Neuron (in vitro differentiated cells): ENCODE measurements around the gene CTBP1.

Experiments used
- H2AFZ ChIP-seq: one replicate; pipeline ENCODE4 v1.6.1; 2013; ENCODE audit warnings: low read depth, mild to moderate bottlenecking, inconsistent platforms, low read length, moderate library complexity
- H3K27me3 ChIP-seq: one replicate; pipeline ENCODE4 v1.6.1; 2013; ENCODE audit warnings: low read length; ENCODE audit not compliant: insufficient read depth
- H3K36me3 ChIP-seq: one replicate; pipeline ENCODE4 v1.6.1; 2013; ENCODE audit warnings: low read length; ENCODE audit not compliant: insufficient read depth
- H3K4me1 ChIP-seq: one replicate; pipeline ENCODE4 v1.6.1; 2013; ENCODE audit warnings: low read length; ENCODE audit not compliant: insufficient read depth
- H3K4me3 ChIP-seq: 2 replicates; pipeline ENCODE4 v1.5.1; 2013; ENCODE audit warnings: mild to moderate bottlenecking, low read length, moderate library complexity
- H3K9me3 ChIP-seq: one replicate; pipeline ENCODE4 v1.6.1; 2013; ENCODE audit warnings: low read length

Gene CTBP1

DNA sequence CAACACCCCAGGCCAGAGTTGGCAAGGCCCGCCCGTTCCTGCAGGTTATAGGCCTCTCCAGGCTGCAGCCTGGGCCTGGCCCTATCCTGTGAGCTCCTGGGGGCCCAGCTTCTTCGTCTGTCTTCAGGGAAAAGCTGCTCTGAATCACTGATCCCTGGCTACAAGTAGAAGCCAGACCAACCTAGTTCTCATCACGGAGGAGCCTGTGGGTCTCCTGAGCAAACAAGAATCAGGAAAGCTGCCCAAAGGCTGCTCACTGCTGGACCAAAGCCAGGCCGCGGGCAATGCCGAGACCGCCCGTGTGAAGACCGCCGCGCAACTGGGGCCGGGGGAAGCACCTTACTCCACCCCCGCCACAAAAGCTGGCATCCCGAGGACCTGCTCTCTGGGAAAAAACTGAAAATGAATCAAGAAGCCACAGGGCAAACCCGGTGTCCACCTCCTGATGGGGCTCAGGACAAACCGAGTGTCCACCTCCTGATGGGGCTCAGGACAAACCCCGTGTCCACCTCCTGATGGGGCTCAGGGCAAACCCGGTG is 12.8 kb downstream of the CTBP1 start:
- no peaks in the 10 kb centered on the region for H3K27me3 ChIP-seq
- peaks cover 63% of the 10 kb centered on the region for H3K36me3 ChIP-seq
- H3K4me3 ChIP-seq, result no peak overlapping the region
- no peaks in the 10 kb centered on the region for H3K9me3 ChIP-seq
- H3K4me1 ChIP-seq, result peaks cover 26% of the 10 kb centered on the region
- H2AFZ ChIP-seq, result no peak overlapping the region

GRCh38 chr4:1235381-1236102 is 13.4 kb downstream of the CTBP1 start:
- peaks cover 63% of the 10 kb centered on the region for H3K36me3 ChIP-seq

DNA sequence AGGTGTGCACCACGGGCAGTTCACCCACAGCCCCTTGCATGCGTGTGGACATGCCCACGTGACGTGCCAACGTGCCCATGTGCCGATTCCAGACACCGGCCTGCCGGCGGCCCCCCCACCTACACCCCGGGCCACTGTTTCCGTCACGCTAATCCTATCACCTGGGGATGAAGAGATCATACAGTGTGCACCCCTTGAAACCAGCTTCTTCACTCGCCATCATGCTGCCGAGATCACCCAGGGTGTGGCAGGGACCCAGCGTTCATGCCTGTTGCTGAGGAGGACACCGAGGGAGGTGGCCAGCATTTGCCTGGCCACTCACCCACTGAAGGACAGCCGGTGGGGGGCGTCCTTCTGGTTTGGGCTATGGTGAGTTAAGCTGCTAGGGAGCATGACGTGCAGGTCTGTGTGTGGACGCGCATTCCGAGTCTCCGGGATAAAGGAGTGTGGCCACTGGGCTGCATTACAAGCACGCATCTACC is 14.1 kb downstream of the CTBP1 start:
- Histone ChIP-seq H3K9me3 (no peaks in the 10 kb centered on the region), H2AFZ (no peak overlapping the region), H3K4me1 (peaks cover 26% of the 10 kb centered on the region), H3K36me3 (peaks cover 67% of the 10 kb centered on the region), H3K4me3 (no peak overlapping the region), H3K27me3 (no peaks in the 10 kb centered on the region)

More at GRCh38 chr4:1235381-1236102, 13.4 kb downstream of the CTBP1 start:
- Histone ChIP-seq H3K27me3 (no peaks in the 10 kb centered on the region), H3K4me3 (no peak overlapping the region), H3K9me3 (no peaks in the 10 kb centered on the region), H2AFZ (no peak overlapping the region), H3K4me1 (peaks cover 26% of the 10 kb centered on the region)

DNA sequence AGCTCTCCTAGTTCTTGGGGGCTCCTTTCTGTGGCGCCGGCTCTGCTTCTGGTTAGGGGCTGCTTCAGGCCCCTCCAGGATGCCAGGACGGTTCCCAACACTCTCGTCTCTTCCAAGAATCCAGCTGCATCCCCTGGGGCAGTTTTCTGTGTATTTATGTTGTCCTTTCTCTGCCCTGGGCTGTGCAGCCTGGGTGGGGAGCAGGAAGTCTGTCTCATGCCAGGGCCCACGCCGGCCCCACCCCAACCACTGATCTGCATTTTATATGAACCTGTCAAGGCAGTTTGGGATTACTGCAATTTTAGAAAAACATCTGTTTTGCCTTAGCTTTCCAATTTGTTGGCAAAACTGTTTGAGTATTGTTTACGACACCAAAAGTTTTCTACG is 14.6 kb downstream of the CTBP1 start:
- H3K4me3 ChIP-seq, result no peak overlapping the region
- H3K4me1 ChIP-seq, result peaks cover 26% of the 10 kb centered on the region
- H3K9me3 ChIP-seq, result no peaks in the 10 kb centered on the region
- H2AFZ ChIP-seq, result no peak overlapping the region
- no peaks in the 10 kb centered on the region for H3K27me3 ChIP-seq
- H3K36me3 ChIP-seq, result peaks cover 66% of the 10 kb centered on the region

DNA sequence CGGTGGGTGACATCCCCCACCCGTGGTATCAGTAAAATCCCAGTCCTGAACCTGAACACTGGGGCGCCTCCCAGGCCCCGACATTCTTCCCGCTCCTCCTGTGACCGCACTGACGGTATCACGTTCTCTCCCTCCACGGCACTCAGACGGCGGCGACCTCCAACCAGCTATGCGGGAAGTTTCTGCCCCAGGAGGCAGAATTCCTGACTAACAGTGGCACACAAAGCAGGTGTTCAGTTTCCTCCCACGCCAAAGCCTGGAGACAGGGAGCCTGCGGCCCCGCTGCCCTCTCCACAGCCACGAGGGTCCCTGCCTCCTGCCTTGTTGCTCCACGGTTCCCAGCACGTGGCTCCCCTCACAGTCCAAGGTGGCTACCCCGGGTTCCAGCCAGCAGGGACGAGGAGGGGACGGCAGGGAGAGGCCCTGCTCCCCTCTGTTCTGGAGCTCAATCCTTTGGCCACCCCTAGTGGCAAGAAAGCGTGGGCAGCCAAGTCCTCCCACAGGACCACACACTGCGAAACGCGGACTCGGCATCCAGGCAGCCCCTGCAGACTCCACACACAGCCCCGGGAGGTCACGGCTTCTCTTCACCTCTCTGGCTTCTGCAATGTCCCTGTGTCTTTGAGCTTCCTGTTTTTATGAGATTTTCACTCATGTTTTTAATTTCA is 15.2 kb downstream of the CTBP1 start:
- H3K4me3 ChIP-seq, result no peak overlapping the region

GRCh38 chr4:1232661-1233621 is 16.0 kb downstream of the CTBP1 start:
- Histone ChIP-seq H3K9me3 (no peaks in the 10 kb centered on the region), H3K36me3 (peaks cover 65% of the 10 kb centered on the region), H3K4me3 (no peak overlapping the region), H3K4me1 (peaks cover 26% of the 10 kb centered on the region), H2AFZ (no peak overlapping the region), H3K27me3 (no peaks in the 10 kb centered on the region)

More for the DNA sequence above, 15.2 kb downstream of the CTBP1 start:
- Histone ChIP-seq H3K36me3 (peaks cover 65% of the 10 kb centered on the region), H3K27me3 (no peaks in the 10 kb centered on the region), H3K4me1 (peaks cover 26% of the 10 kb centered on the region), H3K9me3 (no peaks in the 10 kb centered on the region), H2AFZ (no peak overlapping the region)

GRCh38 chr4:1231637-1232360 is 17.1 kb downstream of the CTBP1 start:
- no peaks in the 10 kb centered on the region for H3K9me3 ChIP-seq
- H2AFZ ChIP-seq, result no peak overlapping the region
- H3K4me3 ChIP-seq, result no peak overlapping the region
- H3K4me1 ChIP-seq, result peaks cover 26% of the 10 kb centered on the region
- H3K36me3 ChIP-seq, result peaks cover 65% of the 10 kb centered on the region
- H3K27me3 ChIP-seq, result no peaks in the 10 kb centered on the region

DNA sequence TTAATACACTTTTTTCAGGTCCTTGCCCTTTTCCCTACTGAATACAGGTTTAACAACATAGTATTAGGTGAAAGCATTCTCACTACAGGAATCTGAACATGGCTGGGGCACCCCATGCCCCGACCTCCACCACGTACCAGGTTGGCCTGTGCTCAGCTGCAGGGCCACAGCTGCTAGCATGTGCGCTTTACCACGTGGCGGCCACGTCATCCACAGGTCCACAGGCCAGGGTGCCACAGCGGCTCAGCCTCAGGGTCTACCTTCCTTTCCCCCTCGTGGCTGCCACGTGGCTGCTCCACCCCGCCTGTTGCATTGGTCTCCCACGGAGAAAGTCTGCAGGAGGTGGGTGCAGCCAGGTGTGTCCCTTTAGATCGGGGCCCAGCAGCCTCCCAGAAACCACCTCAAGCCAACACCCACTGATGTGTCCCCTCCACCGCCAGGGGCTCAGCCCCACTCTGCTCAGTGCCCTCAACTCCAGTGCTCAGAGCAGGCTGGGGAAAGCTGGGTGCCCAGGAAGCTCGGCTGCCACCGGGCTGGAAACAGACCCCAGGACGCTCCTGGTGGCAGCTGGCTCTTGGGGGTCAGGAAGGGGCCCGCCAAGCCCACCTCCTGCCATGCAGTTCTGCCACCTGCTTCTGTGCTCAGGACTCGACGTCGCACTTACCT is 17.8 kb downstream of the CTBP1 start:
- no peaks in the 10 kb centered on the region for H3K27me3 ChIP-seq
- no peak overlapping the region for H2AFZ ChIP-seq
- peaks cover 65% of the 10 kb centered on the region for H3K36me3 ChIP-seq
- H3K9me3 ChIP-seq, result no peaks in the 10 kb centered on the region
- peaks cover 26% of the 10 kb centered on the region for H3K4me1 ChIP-seq
- H3K4me3 ChIP-seq, result no peak overlapping the region

DNA sequence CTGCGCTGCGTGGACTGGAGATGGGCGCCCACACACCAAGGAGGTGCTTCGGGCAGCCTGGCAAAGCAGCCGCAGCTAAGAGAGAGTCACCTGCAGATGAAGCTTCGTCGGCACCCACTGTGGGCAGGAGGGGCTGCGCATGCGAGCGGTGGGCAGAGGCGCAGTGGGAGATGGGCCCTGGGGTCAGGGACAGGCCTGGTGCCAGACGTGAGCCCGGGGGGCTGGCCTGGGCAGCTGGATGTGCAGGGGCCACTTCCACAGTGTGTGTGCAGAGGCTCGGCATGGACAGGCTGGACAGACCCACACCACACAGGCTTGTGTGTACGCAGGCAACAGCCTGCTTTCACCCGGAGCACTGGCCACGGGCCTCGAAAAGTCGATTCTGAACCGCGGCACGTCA is 18.6 kb downstream of the CTBP1 start:
- Histone ChIP-seq H3K36me3 (peaks cover 62% of the 10 kb centered on the region), H3K4me1 (peaks cover 23% of the 10 kb centered on the region), H3K4me3 (no peak overlapping the region), H3K9me3 (no peaks in the 10 kb centered on the region), H2AFZ (no peak overlapping the region), H3K27me3 (no peaks in the 10 kb centered on the region)

- peaks cover 20% of the 10 kb centered on the region for H3K4me1 ChIP-seq
- H3K36me3 ChIP-seq, result peaks cover 64% of the 10 kb centered on the region
- H3K27me3 ChIP-seq, result no peaks in the 10 kb centered on the region
Observed at GRCh38 chr4:1229117-1229849, 19.6 kb downstream of the CTBP1 start.

DNA sequence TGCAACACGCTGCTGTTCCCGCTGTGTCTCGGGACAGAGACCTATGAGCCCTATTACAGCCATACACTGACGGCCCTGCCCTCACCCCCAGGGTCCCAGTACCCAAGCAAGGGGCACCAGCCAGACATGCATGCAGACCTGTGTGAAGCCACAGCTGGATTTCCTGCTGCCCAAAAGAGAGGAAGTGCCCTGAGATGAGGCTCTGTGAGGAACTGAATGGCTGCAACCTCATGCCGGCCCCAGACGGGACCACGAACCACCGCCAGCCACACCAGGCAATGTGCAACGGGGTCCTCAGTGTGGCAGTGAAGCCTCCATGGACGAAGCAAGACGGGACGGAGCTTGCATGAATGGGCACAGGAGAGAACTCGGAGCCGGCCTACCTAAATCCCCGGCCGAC is 21.1 kb downstream of the CTBP1 start:
- H2AFZ ChIP-seq, result no peak overlapping the region
- H3K36me3 ChIP-seq, result peaks cover 76% of the 10 kb centered on the region
- peaks cover 5% of the 10 kb centered on the region for H3K4me1 ChIP-seq
- H3K27me3 ChIP-seq, result no peaks in the 10 kb centered on the region
- peaks cover 3% of the 10 kb centered on the region for H3K9me3 ChIP-seq
- H3K4me3 ChIP-seq, result no peak overlapping the region

More at GRCh38 chr4:1229117-1229849, 19.6 kb downstream of the CTBP1 start:
- Histone ChIP-seq H3K4me3 (no peak overlapping the region), H3K9me3 (no peaks in the 10 kb centered on the region), H2AFZ (no peak overlapping the region)
